Measurements from ENCODE around the gene EYS. TPM values are rescaled to one million over a fixed set of nuclear protein-coding genes. Genes with fewer than 3 reads are reported as not detected.

The EYS gene
- total RNA-seq, 1 experiment from 2014 or later = not detected

- Histone ChIP-seq H3K27ac (ENCODE audit: low read depth, low read length) (no peak overlapping the region), H3K4me3 (replicated peaks in 1 of 2; ENCODE audit: low read depth in 1 of 2, low read length in 2 of 2) (no peak overlapping the region), H3K4me2 (ENCODE audit: low read length) (no peak overlapping the region), H4K20me1 (ENCODE audit: insufficient read depth) (no peaks in the 10 kb centered on the region), H3K9ac (ENCODE audit: low read length) (no peak overlapping the region), H3K9me2 (ENCODE audit: insufficient read depth) (no peaks in the 10 kb centered on the region), H2AFZ (ENCODE audit: low read depth, low read length, poor library complexity, severe bottlenecking) (no peak overlapping the region), H3K27me3 (ENCODE audit: insufficient read depth, low read length) (no peaks in the 10 kb centered on the region), H3K4me1 (ENCODE audit: control insufficient read depth in 1 of 2, insufficient read depth in 2 of 2, low read length in 2 of 2) (no peaks in the 10 kb centered on the region), H3K79me2 (ENCODE audit: insufficient read depth, low read length) (no peaks in the 10 kb centered on the region), H3K9me3 (ENCODE audit: control insufficient read depth in 1 of 2, insufficient read depth in 1 of 2, low read depth in 1 of 2, low read length in 2 of 2) (no peaks in the 10 kb centered on the region), H3K36me3 (ENCODE audit: control insufficient read depth in 1 of 2, insufficient read depth in 2 of 2, low read length in 2 of 2) (no peaks in the 10 kb centered on the region)
- intact Hi-C loops (cut with micrococcal nuclease) = no loop called here
- POLR2A ChIA-PET = no interaction called here
- ATAC-seq = no peak
- DNase-seq (ENCODE audit: low read depth, low spot score) = no peak
- no peak for TF ChIP-seq EZH2 (IDR thresholded peaks at IDR 0.05)
- TF ChIP-seq SRF (IDR thresholded peaks at IDR 0.05; ENCODE audit: low read depth) = no peak
- TF ChIP-seq EZH2phosphoT487 (IDR thresholded peaks at IDR 0.05; ENCODE audit: borderline replicate concordance) = no peak
- TF ChIP-seq RAD21 (IDR thresholded peaks at IDR 0.05; ENCODE audit: low read depth) = no peak
- no peak for TF ChIP-seq TCF7L2 (IDR thresholded peaks at IDR 0.05; ENCODE audit: borderline replicate concordance, extremely low read depth, insufficient read depth, insufficient read length)
- no peak for TF ChIP-seq ELF1 (IDR thresholded peaks at IDR 0.05; ENCODE audit: borderline replicate concordance, low read depth)
- TF ChIP-seq MAX (IDR thresholded peaks at IDR 0.05) = no peak
- no peak for TF ChIP-seq SP1 (IDR thresholded peaks at IDR 0.05; ENCODE audit: low read depth)
- no peak for TF ChIP-seq ZBTB33 (IDR thresholded peaks at IDR 0.05; ENCODE audit: extremely low read depth, insufficient replicate concordance, low read length)
- TF ChIP-seq ZFX (IDR thresholded peaks at IDR 0.05) = no peak
- no peak for TF ChIP-seq FOSL1 (IDR thresholded peaks at IDR 0.05; ENCODE audit: low read depth)
- TF ChIP-seq ATF3 (IDR thresholded peaks at IDR 0.05) = no peak
- CTCF ChIA-PET = no interaction called here
- BruUV-seq (replicated peaks) = no TSS peak
- RAD21 ChIA-PET (ENCODE audit: low non-redundant PET in 1 of 2, low total read pairs in 2 of 2, uncharacterized antibody in 2 of 2, unreplicated experiment in 2 of 2) = no interaction called here
These were observed 1809.6 kb downstream of the EYS start for GRCh38 chr6:63897459-63897858.
